ENCODE results near the gene PTRH2.

DNA sequence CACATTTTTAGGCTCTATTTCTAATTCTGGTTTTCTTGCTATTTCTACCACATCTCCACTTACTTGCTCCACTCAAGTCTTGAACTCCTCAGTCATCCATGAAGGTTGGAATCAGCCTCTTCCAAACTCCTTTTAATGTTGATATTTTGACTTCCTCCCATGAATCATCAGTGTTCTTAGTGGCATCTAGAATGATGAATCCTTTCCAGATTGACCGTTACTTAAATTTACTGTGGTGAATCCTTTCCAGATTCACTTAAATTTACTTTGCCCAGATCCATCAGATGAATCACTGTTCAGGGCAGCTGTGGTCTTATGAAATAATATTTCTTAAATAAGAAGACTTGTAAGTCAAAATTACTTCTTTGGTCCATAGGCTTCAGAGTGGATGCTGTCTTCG is 55.1 kb downstream of the PTRH2 start:
- no peak for TF ChIP-seq POLR2A (IDR thresholded peaks at IDR 0.05)
- TF ChIP-seq, protein P1, sequence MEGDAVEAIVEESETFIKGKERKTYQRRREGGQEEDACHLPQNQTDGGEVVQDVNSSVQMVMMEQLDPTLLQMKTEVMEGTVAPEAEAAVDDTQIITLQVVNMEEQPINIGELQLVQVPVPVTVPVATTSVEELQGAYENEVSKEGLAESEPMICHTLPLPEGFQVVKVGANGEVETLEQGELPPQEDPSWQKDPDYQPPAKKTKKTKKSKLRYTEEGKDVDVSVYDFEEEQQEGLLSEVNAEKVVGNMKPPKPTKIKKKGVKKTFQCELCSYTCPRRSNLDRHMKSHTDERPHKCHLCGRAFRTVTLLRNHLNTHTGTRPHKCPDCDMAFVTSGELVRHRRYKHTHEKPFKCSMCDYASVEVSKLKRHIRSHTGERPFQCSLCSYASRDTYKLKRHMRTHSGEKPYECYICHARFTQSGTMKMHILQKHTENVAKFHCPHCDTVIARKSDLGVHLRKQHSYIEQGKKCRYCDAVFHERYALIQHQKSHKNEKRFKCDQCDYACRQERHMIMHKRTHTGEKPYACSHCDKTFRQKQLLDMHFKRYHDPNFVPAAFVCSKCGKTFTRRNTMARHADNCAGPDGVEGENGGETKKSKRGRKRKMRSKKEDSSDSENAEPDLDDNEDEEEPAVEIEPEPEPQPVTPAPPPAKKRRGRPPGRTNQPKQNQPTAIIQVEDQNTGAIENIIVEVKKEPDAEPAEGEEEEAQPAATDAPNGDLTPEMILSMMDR (IDR thresholded peaks at IDR 0.05 in 4 of 5, conservative IDR thresholded peaks at IDR 0.05 in 1 of 5): no peak

Data from gastrocnemius medialis (tissue), 4 donors.